EH (cell line): ENCODE data around the gene SLITRK1.

Experiments
- DNase-seq: peaks from one replicate; pipeline ENCODE4 v3.0.0-alpha.2; 2015; ENCODE audit warnings: low read depth

The SLITRK1 gene, protein sequence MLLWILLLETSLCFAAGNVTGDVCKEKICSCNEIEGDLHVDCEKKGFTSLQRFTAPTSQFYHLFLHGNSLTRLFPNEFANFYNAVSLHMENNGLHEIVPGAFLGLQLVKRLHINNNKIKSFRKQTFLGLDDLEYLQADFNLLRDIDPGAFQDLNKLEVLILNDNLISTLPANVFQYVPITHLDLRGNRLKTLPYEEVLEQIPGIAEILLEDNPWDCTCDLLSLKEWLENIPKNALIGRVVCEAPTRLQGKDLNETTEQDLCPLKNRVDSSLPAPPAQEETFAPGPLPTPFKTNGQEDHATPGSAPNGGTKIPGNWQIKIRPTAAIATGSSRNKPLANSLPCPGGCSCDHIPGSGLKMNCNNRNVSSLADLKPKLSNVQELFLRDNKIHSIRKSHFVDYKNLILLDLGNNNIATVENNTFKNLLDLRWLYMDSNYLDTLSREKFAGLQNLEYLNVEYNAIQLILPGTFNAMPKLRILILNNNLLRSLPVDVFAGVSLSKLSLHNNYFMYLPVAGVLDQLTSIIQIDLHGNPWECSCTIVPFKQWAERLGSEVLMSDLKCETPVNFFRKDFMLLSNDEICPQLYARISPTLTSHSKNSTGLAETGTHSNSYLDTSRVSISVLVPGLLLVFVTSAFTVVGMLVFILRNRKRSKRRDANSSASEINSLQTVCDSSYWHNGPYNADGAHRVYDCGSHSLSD

DNA sequence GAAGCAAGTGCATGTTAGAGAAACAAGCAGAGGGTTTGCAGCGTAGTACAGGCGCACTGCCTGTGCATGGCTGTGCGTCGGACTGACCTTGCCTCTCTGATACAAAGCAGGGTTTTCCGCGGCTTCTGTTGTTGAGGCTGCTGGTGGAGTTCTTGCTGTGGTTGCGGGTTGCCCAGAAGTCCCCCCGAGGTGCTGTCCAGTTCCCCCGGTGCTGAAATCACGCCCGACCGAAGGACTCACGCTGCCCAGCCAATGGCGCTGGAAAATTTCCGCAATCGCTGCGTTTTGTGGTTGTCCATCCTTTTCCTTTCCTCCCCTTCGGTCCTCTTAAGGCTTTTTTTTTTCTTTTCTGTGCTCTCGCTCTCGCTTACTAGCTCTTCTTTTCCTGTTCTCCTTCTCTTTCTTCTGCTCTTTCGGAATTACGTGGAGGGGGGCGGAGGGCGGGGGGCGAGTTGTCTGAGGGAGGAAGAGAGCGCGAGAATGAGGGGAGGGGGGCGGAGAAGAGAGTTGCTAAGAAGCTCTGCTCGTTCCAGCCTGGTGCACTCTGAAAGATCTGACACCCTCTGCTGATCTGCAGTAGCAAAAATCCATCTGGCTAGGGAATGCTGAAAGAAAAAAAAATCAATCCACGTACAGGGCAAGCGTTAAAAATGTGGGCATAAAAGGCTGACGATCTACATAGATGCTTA is at the start of gene SLITRK1:
Gene SLITRK1 (minus strand): TSS at position 558 of the 689 bp plus-strand sequence. CDS start 967 bp downstream, outside the sequence.
- DNase-seq: peak; percentile 75

DNA sequence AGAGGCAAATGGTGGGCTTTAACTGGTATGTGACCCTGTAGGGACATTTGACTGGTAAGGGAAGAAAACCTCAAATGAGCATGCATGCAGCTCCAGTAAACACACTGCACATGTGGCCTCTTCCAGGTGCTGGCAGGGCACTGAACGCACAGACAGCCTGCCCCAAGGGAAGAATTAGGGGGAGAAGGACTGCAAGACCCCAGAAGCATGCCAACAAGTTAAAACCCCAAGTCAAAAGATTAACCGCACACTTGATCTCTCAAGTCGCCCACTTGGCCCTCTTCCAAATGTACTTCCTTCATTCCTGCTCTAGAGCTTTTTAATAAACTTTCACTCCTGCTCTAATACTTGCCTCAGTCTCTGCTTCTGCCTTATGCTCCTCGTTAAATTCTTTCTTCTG is 46.9 kb upstream of the SLITRK1 start:
- DNase-seq: peak; percentile 9

DNA sequence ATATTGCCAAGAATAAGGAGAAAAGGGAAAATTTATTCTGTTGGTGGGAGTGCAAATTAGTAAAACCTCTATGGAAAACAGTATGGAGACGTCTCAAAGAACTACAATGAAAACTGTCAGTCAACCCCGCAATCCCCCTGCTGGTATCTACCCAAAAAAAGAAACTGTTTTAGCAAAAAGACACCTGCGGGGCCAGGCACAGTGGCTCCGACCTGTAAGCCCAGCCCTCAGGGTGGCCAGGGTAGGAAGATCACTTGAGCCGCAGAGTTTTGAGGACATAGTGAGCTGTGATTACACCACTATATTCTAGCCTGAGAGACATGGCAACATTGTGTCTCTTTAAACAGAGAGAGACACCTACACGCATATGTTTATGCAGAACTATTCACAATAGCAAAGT is 37.5 kb upstream of the SLITRK1 start:
- no peak for DNase-seq

GRCh38 chr13:83914368-83914767 is 32.1 kb upstream of the SLITRK1 start:
- no peak for DNase-seq

- no peak for DNase-seq
Measured at GRCh38 chr13:83907196-83907989, 25.1 kb upstream of the SLITRK1 start.

DNA sequence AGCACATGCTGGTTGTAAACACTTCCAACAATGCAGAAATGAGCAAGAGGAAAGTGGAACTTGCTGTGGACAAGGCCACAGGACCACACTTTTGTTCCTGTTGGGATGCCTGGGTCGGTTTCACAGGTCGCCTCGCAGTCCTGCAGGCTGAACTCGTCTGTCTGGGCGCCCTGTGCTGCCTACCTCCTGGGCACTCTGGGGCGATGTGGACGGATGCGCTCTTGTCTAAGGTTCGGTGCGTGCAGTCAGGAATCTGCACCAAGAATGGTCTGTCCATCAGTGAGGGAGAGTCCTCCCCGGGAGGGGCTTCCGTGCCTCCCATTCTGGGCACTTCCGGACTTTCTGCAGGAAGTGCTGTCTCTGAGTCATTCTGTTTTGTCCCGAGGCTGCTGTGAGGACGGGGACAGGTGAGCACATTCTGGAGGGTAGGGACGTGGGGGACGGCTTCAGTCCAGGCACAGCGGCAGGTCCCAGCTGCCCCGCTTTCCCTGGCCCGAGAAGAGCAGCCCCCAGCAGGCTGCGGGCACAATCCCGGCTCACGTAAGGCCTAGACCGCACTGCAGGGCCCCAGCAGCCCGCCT is 24.1 kb upstream of the SLITRK1 start:
- no peak for DNase-seq

GRCh38 chr13:83905641-83906040 is 23.4 kb upstream of the SLITRK1 start:
- no peak for DNase-seq

DNA sequence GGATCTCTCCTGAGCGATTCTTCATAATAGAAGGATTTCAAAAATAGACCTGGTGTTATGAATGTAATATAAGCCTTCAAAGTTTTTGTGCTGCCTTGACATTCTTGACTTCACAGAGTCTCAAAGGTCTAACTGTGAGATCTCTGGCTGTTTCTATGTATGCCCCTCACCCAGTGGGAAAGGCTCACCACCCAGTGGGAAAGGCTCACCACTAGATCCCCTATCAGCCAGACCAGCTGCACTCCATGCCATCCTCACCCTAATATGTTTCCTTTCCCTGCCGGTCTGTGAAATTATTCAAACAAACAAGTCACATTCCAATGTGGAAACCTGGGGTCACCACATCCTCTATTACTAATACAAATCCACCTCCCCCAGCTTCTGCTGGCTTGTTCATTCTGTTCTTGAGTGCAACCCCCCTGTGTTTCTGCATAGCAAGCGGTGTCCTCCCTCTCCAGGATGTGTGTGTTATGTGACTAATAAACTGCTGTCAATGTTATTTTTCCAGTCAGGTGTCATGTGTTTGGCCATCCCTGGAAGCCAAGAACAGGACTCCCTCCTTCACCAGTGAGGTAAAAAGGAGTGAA is 13.8 kb upstream of the SLITRK1 start:
- DNase-seq: peak; percentile 61

DNA sequence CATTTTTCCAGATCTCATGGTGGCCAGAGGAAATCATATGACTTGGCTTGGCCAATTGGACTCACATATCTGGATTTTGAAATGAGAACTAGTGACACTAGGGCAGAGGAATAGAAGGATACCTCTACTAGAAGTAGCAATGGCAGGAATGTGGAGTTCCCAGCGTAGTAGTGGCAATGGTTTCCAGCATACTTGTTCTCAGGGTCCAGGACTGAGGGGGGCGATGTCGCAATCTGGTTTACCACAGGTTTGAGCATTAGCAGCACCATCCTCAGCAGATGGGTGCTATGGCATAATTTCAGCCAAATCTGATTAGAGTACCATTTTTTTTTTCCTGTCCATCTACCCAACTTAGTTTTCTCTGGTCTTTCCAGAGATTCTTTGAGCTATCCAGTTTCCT is 8.1 kb upstream of the SLITRK1 start:
- no peak for DNase-seq

GRCh38 chr13:83884141-83884540 is 1.9 kb upstream of the SLITRK1 start:
- peak; percentile 28 for DNase-seq

- DNase-seq: no peak
Measured at GRCh38 chr13:83883061-83883523, 818 bp upstream of the SLITRK1 start.

GRCh38 chr13:83882606-83882959 is 309 bp upstream of the SLITRK1 start:
- DNase-seq: no peak

DNA sequence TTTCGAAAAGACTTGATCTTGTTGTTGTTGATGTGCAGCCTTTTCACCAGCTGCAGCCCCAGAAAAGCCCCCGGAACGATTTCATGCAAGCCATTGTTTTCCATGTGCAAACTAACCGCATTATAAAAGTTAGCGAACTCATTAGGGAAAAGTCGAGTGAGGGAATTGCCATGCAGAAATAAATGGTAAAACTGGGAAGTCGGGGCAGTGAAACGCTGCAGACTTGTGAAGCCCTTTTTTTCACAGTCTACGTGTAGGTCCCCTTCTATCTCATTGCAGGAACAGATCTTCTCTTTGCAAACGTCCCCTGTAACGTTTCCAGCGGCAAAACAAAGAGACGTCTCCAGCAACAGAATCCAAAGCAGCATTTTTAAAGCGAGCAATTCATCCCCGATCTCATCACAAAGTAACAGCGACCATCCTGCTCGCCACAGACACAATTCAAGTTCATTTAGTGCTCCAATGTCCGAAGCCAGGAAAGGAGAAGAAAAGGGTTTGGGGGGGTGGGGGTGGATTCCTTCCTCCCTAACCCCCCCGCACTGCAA is 1.1 kb downstream of the SLITRK1 start:
- peak; percentile 9 for DNase-seq

DNA sequence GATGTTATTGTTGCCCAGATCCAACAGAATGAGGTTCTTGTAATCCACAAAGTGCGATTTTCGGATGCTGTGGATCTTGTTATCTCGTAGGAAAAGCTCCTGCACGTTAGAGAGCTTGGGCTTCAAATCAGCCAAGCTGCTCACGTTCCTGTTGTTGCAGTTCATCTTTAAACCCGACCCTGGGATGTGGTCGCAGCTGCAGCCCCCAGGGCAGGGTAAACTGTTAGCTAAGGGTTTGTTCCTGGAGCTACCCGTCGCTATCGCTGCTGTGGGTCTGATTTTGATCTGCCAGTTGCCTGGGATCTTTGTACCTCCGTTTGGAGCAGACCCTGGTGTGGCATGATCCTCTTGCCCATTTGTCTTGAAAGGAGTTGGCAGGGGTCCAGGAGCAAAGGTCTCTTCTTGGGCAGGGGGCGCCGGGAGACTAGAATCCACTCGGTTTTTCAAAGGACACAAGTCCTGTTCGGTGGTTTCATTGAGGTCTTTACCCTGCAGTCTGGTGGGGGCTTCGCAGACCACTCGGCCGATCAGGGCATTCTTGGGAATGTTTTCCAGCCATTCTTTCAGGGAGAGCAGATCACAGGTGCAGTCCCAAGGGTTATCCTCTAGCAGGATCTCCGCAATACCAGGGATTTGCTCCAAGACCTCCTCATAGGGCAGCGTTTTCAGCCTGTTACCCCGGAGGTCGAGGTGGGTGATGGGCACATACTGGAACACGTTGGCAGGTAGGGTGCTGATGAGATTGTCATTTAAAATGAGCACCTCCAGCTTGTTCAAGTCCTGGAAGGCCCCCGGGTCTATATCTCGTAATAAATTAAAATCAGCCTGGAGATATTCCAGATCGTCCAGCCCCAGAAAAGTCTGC is 1.8 kb downstream of the SLITRK1 start:
- DNase-seq: no peak

- DNase-seq: peak; percentile 21
Measured at GRCh38 chr13:83879431-83880171, 2.7 kb downstream of the SLITRK1 start.

GRCh38 chr13:83878691-83879430 is 3.4 kb downstream of the SLITRK1 start:
- no peak for DNase-seq

DNA sequence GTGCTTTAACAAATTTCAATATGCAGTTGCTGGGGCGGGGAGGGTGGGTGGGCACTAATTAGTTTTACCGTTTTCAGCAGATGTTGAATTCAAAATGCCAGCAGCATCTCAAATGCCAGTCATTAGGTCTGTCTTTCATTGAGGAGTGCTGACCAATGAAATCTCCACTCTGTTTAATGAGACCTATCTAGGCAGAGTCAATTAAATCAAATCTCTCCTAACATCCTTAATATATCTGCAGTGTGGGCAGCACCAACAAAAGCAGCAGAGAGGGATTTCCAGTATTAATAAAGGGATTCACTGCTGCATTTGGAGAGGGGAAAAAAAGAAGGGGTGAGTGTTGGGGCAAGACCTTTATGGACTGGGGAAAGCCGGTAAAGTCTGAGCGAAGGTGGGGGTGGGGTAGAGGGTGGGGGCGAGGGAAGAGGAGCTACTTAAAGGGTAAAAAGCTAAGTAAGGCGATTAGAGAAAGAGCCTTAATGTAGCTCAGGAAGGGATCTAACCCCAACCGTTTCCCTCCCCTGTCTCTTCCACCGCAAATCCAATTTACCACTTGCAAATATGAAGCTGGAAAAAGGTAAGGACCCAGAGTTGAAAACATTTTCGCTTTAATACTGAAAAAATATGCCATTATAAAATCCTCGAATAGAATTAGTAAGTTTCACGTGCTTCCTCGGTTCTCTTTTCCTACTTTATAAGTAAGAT is 4.5 kb downstream of the SLITRK1 start:
- no peak for DNase-seq

DNA sequence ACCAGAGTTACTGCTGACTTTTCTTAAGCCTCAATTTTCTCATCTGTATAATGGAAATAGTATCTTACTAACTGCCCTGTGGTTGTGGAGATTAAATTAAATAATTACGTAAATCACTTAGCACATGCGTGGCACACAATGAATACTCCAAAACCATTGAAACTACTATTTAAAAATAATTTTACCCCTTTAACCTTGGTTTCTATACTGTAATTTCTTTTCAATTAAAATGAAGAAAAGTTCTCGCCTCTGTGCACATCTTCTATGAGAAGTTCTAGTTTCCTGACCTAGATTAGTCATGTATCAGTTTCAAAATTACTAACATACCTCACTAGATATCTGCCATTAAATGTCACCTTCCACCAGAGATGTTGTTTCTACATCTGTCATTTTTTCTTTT is 5.7 kb downstream of the SLITRK1 start:
- no peak for DNase-seq
